Hippocampal formation (tissue), 2 donors: ENCODE data around the gene ABI3.
A peak's percentile ranks its signal among the peaks of the same experiment; 100 is the strongest.

ENCODE experiments used
- DNase-seq, 2 donors: peaks; one replicate each; lab custom pipeline; 2025; lab: John Stamatoyannopoulos, UW

ABI3 gene

DNA sequence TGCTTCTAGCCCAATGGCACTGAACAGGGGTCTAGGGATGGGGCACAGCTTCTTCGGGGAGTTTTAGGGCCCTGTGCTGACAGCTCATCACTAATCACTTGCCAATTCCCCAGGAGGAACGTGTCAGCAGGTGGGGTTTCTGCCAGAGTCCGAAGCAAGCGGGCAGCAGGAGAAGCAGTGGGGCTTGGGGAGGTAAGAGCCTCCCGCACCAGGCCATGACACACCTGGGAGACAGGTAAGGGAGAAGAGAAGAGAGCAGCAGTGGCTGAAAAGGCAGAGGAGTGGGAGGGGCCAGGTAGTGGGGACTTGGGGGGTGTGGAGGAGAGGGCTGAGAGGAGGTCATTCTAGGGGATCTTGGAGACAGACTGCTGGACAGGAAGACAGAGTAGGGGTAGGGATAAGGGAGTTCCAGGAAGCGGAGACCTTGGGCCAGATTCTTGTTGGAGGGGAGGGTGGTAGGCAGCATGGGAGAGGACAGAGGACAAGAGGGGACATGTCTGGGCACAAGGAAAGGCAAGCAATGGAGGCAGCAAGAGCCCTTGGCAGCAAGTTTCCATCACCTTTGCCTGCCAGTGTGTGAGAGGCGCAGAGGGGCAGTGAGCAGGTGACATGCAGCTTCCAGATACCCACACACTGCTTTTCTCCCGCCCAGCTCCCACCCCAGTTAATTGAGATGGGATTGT is 15.2 kb downstream of the ABI3 start:
- DNase-seq: no peak

DNA sequence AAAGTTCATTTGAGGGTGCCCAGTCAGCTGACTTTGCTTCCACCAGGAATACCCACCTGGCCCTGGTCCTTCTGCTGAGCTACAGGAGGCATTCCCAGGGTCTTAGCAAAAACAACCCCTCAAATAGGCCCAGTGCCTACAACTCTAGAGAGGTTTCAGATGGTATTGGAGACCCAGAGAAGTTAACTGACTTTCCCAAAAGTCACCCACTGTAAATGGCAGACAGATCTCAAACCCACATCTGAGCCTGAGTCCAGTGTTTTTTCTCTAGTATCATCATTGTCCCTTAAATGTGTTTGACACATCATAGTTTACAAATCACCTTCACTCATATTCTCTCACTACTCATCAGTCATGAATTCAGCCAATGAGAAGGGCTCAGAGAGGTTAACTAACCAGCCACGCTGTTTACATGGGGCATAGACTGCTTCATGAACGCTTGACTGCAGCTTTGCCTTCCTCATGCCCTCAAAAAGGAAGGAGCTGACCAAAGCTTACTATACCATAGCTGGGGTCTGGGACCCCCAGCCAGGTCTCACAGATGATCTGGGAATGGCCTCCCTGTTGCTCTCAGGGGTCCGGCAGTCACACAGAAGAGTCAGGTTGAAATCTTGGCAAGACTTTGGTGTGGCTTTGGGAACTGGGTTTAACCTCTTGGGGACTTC is 16.4 kb downstream of the ABI3 start:
- no peak for DNase-seq

DNA sequence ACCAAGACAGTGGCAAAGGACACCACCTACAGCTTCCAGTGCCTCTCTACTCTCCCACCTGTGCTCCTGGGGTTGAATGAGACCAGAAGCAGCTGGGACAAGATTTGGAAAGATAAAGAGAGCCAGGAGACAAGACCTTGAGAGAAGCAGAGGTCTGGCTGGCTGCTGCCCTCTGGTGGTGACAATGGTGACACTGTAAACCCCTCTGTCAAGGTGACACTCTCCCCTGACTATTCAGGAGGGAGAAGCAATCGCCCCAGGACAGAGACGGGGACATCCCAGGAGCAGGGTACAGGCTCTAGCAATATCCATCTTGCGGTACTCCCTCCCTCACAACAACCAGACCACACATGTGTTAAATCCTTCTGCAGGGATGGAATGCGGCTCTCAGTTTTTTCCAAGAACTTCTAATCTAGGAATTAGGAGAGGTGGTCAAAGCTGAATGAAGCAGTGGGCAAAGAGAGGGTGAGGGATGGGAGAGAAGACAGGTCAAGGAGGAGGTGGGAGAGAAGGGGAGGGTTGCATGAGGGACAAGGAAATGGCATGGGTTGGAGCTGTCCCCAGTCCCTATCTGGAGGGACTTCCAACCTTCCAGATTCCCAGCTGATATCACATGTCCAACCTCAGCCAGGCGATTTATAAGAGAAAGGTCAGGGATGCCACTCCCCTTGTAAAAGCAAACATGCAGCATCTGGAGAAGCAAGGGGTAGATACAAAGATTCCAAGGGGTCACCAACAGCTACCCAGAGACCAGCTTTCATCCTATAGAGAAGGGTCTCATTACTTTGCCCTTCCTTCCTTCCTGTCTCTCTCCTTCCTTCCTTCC is 17.1 kb downstream of the ABI3 start:
- DNase-seq: peak; percentile 43 to 47

DNA sequence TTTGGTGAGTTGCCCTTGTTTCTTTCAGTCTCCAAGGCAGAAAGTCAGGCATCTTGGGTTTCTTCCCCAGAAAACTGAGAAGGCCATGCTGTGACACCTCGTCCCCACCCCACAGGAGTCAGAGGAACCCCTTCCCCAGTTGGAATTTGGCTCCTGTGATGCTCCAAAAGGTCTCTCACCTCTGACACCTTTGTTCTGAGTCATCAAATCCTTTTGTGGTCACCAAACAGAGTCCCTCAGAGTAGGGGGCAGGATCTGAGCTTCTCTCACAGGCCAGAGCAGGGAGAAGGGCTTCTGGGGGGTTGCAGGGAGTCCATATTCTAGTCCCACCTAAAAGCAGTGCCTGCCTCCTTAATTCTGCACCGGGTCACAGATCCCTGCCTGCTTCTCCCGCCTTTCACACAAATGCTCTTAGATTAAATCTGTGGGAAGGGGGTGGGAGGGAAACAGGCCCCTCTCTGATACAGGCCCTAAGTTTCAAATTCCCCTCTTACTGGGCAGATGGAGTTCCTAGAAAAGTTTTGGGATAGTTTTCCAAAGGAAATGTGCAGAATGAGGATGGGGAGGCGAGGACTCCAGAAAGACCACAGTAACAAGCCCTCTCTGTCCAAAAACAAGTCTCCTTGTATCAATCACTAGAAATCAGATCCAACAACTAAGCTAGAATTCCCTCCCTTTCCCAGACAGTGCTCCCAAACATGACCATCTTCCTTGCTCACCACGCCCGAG is 18.7 kb downstream of the ABI3 start:
- no peak for DNase-seq

DNA sequence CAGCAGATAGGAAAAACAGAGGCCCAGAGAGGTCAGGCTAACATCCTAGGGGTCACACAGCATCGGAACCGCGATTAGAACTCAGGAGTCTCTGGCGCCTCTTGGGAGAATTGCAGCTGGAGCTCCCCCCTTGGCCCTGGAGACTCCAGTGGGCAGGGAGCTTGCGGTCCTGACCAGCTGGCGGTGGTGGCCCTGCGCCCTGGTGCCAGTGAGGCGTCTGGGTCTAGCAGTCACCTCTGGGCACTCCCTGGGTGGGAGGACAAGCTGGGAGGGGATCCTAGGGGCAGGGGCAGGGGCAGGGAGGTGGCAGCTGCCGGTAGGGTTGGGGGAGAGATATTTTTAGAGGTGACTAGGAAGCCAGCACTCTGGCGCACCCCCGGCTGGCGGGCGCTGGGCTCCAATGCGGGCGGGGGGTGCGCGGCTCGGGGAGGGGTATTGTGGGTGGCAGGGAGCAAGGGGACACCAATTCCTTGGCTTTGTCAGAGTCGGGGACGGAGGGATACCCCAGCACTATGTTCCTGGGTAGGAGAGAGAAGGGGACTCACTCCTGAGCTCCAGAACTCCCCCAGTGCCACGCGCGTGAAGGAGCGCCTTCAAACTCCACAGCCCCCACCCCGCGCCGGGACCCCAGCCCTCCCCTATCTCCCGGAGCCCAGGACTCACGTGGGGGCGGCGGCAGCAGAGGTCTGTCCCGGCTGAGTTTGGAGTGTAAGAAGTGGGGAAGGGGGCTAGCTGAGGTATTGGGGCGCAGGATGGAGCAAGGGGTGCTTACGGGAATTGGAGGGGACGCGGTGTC is 19.5 kb downstream of the ABI3 start:
- DNase-seq: no peak

DNA sequence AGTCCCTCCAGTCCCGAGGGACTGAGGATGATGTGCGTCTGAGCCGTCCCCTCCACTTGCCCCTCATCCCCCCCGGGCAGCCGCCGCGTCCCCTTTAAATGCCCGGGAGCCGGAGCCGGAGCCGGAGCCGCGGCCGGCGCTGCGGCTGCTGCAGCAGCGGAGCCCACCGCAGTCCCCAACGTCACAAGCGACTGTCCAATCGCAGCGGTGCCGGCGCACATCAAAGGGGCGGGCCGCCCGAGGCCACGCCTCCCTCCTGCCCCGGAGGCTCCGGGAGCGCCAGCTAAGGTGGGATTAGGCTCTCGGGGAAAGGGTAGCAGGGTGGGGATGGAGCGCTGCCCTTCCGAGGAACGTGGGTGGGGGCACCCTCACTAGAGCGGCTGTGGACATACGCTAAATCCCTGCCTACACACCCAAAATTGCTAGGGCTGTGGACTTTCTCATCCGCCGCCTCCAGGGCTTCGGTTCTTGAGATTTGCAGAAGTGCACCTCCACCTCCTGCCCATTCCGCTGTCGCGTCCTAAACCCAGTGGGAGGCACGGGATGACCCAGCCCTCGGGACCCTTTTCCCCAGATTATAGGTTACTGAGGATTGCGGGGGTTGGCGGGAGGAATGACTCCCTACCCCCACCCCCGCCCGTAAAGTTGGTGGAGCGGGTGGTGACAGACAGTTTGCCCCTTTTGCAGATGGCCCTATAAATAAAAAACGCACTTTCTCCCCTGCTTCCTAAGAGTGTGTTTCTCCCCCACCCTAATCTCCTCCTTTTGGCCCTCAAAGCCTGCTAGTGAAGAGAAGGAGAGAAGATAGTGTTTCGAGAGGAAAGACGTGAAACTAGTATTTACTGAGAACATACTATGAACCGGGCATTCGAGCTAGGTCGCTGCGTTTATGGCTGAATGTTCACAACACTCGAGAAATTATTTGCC is 20.4 kb downstream of the ABI3 start, which contains the start of gene PHOSPHO1:
Gene PHOSPHO1, minus strand, starts transcription at position 152 of the 927 bp plus-strand sequence. CDS start 4,096 bp downstream, outside the sequence.
- peak; percentile 57 to 66 for DNase-seq

DNA sequence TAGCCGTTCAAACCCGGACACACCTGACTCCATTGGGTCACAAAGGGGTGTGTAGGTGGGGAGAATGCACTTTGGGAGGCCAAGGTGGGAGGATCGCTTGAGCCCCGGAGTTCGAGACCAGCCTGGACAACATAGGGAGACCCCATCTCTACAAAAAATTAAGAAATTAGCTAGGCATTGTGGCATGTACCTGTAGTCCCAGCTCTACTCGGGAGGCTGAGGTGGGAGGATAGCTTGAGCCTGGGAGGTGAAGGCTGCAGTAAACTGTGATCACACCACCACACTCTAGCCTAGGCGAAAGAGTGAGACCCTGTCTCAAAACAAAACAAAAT is 21.0 kb downstream of the ABI3 start:
- no peak for DNase-seq

DNA sequence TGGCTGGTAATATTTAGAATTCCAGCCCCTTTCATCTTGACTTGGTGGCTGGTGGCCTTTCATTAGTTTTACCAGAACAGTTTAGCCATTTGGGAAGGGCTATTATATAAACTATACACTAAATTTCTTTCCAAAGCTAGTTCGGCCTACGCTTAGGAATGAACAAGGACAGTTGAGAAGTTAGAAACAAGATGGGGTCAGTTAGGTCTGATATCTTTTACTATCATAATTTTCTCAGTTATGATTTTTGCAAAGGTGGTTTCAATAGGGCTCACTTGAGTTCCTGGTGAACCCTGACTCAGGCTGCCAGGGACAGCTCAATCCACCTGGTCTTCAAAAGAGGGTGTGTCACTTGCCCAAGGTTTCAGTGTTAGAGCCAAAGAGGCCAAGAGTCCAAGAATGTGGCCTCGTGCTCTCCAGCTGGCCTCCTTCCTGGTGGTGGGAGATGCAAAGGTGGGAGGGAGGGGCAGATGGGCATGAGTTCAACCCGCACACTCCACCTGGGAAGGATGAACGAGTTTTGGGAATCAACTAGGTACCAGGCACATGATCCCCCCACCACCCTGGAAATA is 24.1 kb downstream of the ABI3 start:
- no peak for DNase-seq

DNA sequence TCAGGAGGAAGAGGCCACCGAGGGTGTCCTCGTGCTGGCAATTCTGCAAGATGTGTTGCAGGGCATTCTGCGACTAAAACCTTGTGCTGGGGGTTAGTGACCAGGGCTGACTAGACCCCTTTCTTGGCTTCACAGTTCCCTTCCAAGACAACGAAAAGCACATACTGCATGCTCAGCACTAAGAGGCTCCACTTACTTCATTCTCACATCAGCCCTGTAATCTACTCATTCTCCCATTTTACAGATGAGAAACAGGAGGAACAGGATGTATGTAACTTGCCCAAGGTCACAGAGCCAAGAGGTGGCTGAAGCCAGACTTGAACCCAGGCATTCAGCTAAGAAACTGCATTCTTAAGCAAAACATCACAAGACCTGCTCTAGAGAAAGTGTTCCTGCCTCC is 25.4 kb downstream of the ABI3 start:
- DNase-seq: no peak

DNA sequence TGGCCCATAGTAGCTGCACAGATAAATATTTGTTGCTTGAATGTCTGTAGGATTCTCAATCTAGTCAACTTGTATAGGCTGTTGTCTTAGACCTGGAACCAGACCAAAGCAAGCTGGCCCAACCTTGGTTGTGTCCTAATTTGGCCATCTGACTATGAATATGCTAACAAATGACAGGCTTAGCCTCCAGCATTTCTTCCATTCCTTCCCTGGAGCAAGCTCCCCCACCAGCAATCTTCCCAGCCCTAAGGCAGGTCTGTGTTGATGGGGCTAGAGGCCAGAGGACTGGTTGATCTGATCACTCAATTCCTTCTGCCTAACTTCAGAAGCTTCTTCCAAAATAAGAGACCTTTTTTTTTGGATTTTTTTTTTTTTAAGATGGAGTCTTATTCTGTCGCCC is 29.5 kb downstream of the ABI3 start:
- no peak for DNase-seq

DNA sequence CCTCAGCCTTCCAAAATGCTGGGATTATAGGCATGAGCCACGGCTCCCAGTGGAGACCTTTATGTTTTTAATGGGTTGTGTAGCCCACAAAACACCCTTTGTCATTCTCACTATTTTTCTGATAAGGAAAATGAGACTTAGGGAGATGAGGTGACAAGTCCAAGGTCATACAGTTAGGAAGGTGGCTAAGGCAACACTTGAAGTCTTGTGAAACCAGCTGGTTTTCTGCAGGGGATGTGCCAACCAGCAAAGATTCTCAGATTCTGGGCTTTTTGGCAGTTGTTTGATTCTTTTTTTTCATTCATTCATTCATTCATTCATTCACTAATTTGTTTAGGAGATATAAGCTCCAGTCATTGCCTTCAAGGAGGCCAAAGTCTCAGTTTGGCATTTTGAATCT is 30.1 kb downstream of the ABI3 start:
- DNase-seq: no peak

DNA sequence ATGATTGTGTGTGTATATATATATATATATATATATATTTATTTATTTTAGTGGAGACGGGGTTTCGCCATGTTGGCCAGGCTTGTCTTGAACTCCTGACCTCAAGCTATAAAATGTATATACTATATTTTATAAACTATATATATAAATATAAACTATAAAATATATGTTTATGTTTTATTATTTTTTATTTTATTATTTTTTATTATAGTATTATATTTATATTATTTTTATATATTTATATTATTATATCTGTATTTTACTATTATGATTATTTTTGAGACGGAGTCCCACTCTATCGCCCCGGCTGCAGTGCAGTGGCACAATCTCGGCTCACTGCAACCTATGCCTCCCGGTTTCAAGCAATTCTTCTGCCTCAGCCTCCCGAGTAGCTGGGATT is 30.5 kb downstream of the ABI3 start:
- DNase-seq: no peak

DNA sequence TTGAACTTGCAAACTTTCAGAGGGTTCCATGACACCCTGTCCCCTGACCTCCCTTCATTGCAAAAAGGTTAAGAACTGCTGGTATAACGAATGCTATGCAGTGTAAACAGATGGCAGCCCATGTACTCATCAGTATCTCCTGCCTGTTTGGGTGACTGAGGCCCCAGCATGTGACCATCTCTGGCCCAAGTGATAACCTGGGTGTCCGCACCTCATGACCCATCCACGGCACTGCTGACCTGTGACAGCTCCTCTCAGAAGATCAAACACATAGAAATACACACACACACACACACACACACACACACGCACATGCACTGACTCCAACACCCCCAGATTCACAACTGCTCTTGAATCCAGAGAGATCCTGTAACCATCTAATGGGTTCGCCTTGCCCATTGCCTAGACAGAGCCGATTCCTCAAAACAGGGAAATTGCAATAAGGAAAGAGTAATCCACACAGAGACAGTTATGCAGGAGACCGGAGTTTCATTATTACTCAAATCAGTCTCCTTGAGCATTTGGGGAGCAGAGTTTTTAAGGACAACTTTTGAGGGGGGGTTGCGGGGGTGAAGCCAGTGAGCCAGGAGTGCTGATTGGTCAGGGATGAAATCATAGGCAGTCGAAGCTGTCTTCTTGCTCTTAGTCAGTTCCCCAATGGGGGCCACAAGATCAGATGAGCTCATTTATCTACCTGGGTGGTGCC is 31.3 kb downstream of the ABI3 start:
- DNase-seq: no peak

DNA sequence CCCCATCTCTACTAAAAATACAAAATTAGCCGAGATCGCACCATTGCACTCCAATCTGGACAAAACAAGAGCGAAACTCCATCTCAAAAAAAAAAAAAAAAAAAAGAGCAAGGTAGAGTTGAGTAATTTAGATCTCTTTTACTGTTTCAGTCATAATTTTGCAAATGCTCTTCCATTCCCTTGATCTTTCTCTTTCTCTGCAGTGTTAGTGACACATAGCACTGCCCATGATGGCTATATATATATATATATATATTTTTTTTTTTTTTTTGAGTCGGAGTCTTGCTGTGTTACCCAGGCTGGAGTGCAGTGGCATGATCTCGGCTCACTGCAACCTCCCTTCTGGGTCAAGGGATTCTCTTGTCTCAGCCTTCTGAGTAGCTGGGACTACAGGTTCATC is 32.3 kb downstream of the ABI3 start:
- no peak for DNase-seq

DNA sequence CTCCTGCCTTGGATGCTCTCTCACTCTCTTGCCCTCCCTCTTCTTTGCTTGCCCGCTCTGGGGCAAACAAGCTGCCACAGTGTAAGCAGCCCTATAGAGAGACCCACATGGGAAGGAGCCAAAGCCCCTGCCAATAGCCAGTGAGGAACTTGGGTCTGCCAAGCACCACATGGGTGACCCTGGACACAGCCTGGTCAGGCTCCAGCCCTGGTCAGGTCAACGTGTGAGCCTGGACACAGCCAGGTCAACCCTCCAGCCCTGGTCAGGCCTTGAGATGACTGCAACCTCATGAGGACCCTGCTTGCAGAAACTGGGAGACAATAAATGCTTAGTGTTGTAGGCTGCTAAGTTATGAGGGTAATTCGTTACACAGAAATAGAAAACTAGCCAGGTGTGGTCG is 34.3 kb downstream of the ABI3 start:
- no peak for DNase-seq

DNA sequence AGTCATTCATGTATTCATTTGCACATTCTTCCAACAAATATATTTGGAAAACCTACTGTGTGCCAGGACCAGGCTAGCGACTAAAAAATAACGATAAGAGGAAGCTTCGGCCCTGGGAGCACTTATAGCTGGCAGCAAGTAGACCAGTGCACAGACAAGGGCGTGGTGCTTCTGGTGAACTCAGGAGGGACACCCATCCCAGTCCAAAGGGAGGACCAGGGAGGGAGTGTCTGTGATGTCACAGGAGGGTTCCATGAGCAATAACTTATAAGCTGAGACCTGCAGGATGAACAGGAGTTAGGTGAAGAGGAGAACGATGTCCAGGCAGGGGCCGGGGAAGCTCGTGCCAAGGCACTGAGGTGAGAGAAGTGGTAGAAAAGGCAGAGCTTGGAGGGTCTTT is 37.4 kb downstream of the ABI3 start:
- no peak for DNase-seq

DNA sequence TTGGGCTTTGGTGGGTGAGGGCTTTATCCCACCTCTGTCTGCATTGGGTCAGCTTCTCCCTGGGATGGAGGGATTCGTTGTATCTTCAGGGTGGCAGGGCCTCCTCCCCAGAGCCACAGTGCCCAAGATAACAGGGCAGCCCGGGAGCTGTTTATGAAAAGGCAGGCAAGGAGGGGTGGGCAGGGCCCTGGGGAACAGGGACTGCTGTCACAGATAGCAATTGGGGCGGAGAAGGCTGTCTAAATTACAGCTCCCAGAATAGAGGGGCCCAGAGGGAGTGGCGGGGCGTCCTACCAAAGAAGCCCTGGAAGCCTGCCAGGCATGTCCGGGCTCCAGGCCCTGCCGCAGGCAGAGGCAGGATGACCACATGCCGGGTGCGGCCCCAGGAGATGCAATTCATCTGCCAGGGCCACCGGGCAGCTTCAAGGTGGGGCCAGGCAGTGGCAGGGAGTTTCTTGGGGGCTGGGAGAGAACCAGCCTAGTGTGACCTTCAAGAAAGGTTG is 38.8 kb downstream of the ABI3 start:
- no peak for DNase-seq

DNA sequence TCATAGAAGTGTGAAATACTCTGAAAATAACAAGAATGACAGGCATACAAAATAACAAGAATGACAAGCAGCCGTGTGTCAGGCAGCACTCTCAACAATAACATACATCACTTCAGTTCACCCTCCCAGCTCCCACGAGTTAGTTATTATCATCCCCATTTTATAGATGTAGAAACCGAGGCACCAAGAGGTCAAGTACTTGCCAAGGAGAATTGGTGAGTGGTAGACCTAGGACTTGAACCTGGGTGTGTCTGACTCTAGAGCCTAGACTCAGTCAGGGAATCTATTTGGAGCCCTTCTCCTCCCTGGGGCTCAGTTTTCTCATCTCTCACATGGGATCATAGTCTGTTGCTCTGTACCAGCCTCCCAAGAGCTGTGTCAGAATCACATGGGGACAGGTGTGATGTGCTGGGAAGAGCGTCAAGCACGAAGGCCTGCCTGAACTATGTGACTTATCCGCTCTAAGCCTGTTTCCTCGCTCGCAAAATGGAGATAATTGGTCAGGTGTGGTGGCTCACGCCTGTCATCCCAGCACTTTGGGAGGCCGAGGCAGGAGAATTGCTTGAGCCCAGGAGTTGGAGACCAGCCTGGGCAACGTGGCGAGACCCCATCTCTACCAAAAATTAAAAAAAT is 39.5 kb downstream of the ABI3 start:
- DNase-seq: no peak
